ENCODE data around the gene TAF7. TPM values are rescaled to one million over a fixed set of nuclear protein-coding genes. Genes with fewer than 3 reads are reported as not detected.

TAF7 gene
- total and polyA plus RNA-seq, 9 of the 15 experiments (the other 6 are each of a cell fraction or from before 2014, with no cell fraction given), result 51.6 to 116 (median 73.3) TPM

DNA sequence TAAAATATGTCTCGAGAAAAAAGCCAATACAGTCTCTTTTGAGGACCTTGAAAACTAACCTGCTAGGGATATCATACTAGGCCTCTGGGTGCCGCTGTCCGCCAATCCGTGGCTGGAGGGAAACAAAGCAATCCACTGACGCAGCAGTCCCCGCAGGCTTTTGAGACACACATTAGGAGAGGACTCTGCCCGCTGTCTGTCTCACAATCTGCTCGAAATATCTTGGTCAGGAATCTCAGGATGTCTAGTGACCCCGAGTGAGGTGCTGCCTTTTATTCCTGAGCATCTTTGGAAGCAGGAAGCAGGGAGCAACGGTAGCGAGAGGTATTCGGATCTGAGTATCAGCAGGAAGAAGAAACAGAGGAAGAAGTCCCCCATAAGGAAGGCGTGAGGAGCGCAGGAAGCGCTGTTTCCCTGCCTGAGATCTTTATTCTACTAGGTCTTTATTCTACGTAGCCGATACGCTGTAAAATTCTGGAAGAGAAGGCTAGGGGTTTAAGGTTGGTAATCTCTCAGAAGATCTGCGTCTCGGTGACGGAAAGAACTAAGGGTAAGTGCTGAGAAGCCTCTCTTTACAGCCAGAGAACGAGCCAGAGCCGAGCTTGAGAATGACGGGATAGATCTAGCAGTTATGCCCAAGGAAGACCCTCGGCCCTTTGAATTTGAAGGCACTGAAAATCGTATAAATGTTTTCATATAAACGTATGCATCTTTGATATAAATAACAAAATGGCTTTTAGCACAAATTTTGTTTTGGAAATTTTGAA, 5.7 kb upstream of the TAF7 start (continued):
- 0 out of 2 replicates have a peak, but pooled peaks have one; percentile 70 for TF ChIP-seq CREM (IDR thresholded peaks at IDR 0.05; ENCODE audit: low read depth)
- TF ChIP-seq CEBPB (tag; IDR thresholded peaks at IDR 0.05), result no peak
- TF ChIP-seq GATAD2A (IDR thresholded peaks at IDR 0.05), result no peak
- TF ChIP-seq TRIM28 (IDR thresholded peaks at IDR 0.05), result 0 out of 2 replicates have a peak, but pooled peaks have one; percentile 31
- no peak for TF ChIP-seq SETDB1 (IDR thresholded peaks at IDR 0.05; ENCODE audit: low read length)
- no peak for TF ChIP-seq ZNF699 (CRISPR knock-in tag; IDR thresholded peaks at IDR 0.05; ENCODE audit: insufficient replicate concordance)
- no peak for TF ChIP-seq ZNF324 (CRISPR knock-in tag; IDR thresholded peaks at IDR 0.05)
- peak; percentile 37; the same call in 1 of the 2 replicates for TF ChIP-seq MAFF (IDR thresholded peaks at IDR 0.05; ENCODE audit: low read length)
- 0 out of 2 replicates have a peak, but pooled peaks have one; percentile 26 for TF ChIP-seq DPF2 (IDR thresholded peaks at IDR 0.05)
- TF ChIP-seq, protein P1, sequence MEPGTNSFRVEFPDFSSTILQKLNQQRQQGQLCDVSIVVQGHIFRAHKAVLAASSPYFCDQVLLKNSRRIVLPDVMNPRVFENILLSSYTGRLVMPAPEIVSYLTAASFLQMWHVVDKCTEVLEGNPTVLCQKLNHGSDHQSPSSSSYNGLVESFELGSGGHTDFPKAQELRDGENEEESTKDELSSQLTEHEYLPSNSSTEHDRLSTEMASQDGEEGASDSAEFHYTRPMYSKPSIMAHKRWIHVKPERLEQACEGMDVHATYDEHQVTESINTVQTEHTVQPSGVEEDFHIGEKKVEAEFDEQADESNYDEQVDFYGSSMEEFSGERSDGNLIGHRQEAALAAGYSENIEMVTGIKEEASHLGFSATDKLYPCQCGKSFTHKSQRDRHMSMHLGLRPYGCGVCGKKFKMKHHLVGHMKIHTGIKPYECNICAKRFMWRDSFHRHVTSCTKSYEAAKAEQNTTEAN (CRISPR knock-in tag; IDR thresholded peaks at IDR 0.05), result no peak
- TF ChIP-seq, protein P2, sequence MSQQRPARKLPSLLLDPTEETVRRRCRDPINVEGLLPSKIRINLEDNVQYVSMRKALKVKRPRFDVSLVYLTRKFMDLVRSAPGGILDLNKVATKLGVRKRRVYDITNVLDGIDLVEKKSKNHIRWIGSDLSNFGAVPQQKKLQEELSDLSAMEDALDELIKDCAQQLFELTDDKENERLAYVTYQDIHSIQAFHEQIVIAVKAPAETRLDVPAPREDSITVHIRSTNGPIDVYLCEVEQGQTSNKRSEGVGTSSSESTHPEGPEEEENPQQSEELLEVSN (IDR thresholded peaks at IDR 0.05; ENCODE audit: borderline replicate concordance in 1 of 2, extremely low read depth in 1 of 2, insufficient read depth in 1 of 2, insufficient read length in 1 of 2, low read depth in 1 of 2, low read length in 1 of 2, poor library complexity in 1 of 2, severe bottlenecking in 1 of 2), result peak; percentile 71 to 91
- TF ChIP-seq, protein P3, sequence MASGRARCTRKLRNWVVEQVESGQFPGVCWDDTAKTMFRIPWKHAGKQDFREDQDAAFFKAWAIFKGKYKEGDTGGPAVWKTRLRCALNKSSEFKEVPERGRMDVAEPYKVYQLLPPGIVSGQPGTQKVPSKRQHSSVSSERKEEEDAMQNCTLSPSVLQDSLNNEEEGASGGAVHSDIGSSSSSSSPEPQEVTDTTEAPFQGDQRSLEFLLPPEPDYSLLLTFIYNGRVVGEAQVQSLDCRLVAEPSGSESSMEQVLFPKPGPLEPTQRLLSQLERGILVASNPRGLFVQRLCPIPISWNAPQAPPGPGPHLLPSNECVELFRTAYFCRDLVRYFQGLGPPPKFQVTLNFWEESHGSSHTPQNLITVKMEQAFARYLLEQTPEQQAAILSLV (tag; IDR thresholded peaks at IDR 0.05), result no peak
- TF ChIP-seq, protein P4, sequence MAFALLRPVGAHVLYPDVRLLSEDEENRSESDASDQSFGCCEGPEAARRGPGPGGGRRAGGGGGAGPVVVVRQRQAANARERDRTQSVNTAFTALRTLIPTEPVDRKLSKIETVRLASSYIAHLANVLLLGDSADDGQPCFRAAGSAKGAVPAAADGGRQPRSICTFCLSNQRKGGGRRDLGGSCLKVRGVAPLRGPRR (CRISPR knock-in tag; IDR thresholded peaks at IDR 0.05), result no peak
- peak; percentile 22 for TF ChIP-seq ASH1L (IDR thresholded peaks at IDR 0.05; ENCODE audit: borderline replicate concordance, low read depth, partially characterized antibody)
- TF ChIP-seq PTBP1 (IDR thresholded peaks at IDR 0.05; ENCODE audit: low read depth, low read length), result no peak
- no peak for TF ChIP-seq LCOR (CRISPR knock-in tag; IDR thresholded peaks at IDR 0.05)
- TF ChIP-seq, protein P5, sequence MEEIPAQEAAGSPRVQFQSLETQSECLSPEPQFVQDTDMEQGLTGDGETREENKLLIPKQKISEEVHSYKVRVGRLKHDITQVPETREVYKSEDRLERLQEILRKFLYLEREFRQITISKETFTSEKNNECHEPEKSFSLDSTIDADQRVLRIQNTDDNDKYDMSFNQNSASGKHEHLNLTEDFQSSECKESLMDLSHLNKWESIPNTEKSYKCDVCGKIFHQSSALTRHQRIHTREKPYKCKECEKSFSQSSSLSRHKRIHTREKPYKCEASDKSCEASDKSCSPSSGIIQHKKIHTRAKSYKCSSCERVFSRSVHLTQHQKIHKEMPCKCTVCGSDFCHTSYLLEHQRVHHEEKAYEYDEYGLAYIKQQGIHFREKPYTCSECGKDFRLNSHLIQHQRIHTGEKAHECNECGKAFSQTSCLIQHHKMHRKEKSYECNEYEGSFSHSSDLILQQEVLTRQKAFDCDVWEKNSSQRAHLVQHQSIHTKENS (CRISPR knock-in tag; IDR thresholded peaks at IDR 0.05), result no peak
- TF ChIP-seq NELFE (IDR thresholded peaks at IDR 0.05; ENCODE audit: insufficient read depth, insufficient read length), result no peak
- TF ChIP-seq RFX7 (CRISPR knock-in tag; IDR thresholded peaks at IDR 0.05), result no peak
- TF ChIP-seq RBM17 (IDR thresholded peaks at IDR 0.05; ENCODE audit: borderline replicate concordance, low read depth, low read length), result no peak
- TF ChIP-seq MAZ (CRISPR knock-in tag; conservative IDR thresholded peaks at IDR 0.05 in 1 of 2, IDR thresholded peaks at IDR 0.05 in 1 of 2), result peak in 1 of 2 experiments; percentile 66; a peak in 2 of 4 replicates
- TF ChIP-seq RAD21 (CRISPR knock-in tag; conservative IDR thresholded peaks at IDR 0.05 in 1 of 2, IDR thresholded peaks at IDR 0.05 in 1 of 2), result peak; percentile 62
- no peak; the same call in 1 of the 2 replicates for TF ChIP-seq ARID1B (IDR thresholded peaks at IDR 0.05)
